ENCODE measurements around the gene GPR27. TPM values are rescaled to one million over a fixed set of nuclear protein-coding genes. Genes with fewer than 3 reads are reported as not detected.

Gene GPR27
- total and polyA plus RNA-seq, 10 of the 15 experiments (the other 5 are each of a cell fraction or from before 2014, with no cell fraction given): not detected

- no peaks in the 10 kb centered on the region for H3K36me3 ChIP-seq (ENCODE audit: control insufficient read depth in 2 of 2, insufficient read depth in 2 of 2, low read length in 1 of 2)
- FAIRE-seq: no peak
- no peak for TF ChIP-seq PKNOX1 (IDR thresholded peaks at IDR 0.05)
- TF ChIP-seq CEBPZ (IDR thresholded peaks at IDR 0.05; ENCODE audit: low read depth, low read length): no peak
- no peak for TF ChIP-seq CBFB (IDR thresholded peaks at IDR 0.05; ENCODE audit: low read depth)
- TF ChIP-seq, protein P1, sequence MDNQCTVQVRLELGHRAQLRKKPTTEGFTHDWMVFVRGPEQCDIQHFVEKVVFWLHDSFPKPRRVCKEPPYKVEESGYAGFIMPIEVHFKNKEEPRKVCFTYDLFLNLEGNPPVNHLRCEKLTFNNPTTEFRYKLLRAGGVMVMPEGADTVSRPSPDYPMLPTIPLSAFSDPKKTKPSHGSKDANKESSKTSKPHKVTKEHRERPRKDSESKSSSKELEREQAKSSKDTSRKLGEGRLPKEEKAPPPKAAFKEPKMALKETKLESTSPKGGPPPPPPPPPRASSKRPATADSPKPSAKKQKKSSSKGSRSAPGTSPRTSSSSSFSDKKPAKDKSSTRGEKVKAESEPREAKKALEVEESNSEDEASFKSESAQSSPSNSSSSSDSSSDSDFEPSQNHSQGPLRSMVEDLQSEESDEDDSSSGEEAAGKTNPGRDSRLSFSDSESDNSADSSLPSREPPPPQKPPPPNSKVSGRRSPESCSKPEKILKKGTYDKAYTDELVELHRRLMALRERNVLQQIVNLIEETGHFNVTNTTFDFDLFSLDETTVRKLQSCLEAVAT (IDR thresholded peaks at IDR 0.05): no peak
- no peak for TF ChIP-seq PRDM15 (CRISPR knock-in tag; IDR thresholded peaks at IDR 0.05)
- no peak for TF ChIP-seq HSF1 (IDR thresholded peaks at IDR 0.05; ENCODE audit: low read depth, low read length)
- no peak for TF ChIP-seq JUNB (IDR thresholded peaks at IDR 0.05)
- no peak for TF ChIP-seq NRF1 (conservative IDR thresholded peaks at IDR 0.05; ENCODE audit: low read depth, low read length)
These were observed 48.0 kb upstream of the GPR27 start for GRCh38 chr3:71705681-71706080.

More at GRCh38 chr3:71705681-71706080, 48.0 kb upstream of the GPR27 start:
- ATAC-seq: no peak
- H3K27me3 ChIP-seq (replicated peaks in 1 of 2; ENCODE audit: control insufficient read depth in 2 of 2, insufficient read depth in 2 of 2, low read length in 1 of 2): peaks cover 0 to 6% of the 10 kb centered on the region in 2 experiments; a peak in 1 of 4 replicates
- in situ Hi-C loops (cut with MboI) (no loop called here), intact Hi-C loops (cut with micrococcal nuclease; ENCODE audit: unreplicated experiment) (no loop called here)
- WGBS (ENCODE audit: insufficient coverage, insufficient replicate concordance, low lambda C conversion rate, missing lambda C conversion rate): 14% methylated on average over 5 of the region's 5 CpGs
- no peak for DNase-seq (ENCODE audit: low read depth, low spot score)
- H3K4me2 ChIP-seq (ENCODE audit: control insufficient read depth, insufficient read depth): no peak overlapping the region
- no peaks in the 10 kb centered on the region for H3K4me1 ChIP-seq (ENCODE audit: control insufficient read depth, insufficient read depth, low read length)
- CTCF ChIA-PET: no interaction called here
- no peak overlapping the region for H3K27ac ChIP-seq (ENCODE audit: control insufficient read depth, insufficient read depth)
- BruUV-seq (replicated peaks): no TSS peak
- RAD21 ChIA-PET (ENCODE audit: unreplicated experiment): no interaction called here
- no peak overlapping the region for H3K9ac ChIP-seq (ENCODE audit: control insufficient read depth, insufficient read depth, low read length)
- POLR2A ChIA-PET: no interaction called here
- no peak overlapping the region for H2AFZ ChIP-seq (ENCODE audit: control insufficient read depth, low read depth, low read length)
- SMC1A ChIA-PET (ENCODE audit: uncharacterized antibody, unreplicated experiment): no interaction called here
- no peaks in the 10 kb centered on the region for H3K9me3 ChIP-seq (replicated peaks; ENCODE audit: control insufficient read depth, insufficient read depth, low read length)
- no peak overlapping the region for H3K4me3 ChIP-seq
- H4K20me1 ChIP-seq (ENCODE audit: control insufficient read depth, insufficient read depth): no peaks in the 10 kb centered on the region
- no peaks in the 10 kb centered on the region for H3K79me2 ChIP-seq (ENCODE audit: control insufficient read depth, insufficient read depth, low read length)
